PC-9 (cell line): ENCODE results near the gene GLS. TPM values are rescaled to one million over a fixed set of nuclear protein-coding genes. Genes with fewer than 3 reads are reported as not detected.

Experiments
- BruUV-seq: library from RNA; stranded (reverse); fragments of 400-500 nt; replicated peaks from 2 replicates; lab custom pipeline; 2021; lab: Mats Ljungman, UMichigan
- CTCF ChIA-PET: fragments of 300-600 bp; sonication (Branson Sonifier 250); formaldehyde crosslinking; loops from one replicate; lab custom pipeline; 2022; ENCODE audit warnings: antibody characterized with exemption; lab: Charles Lee
- POLR2A ChIA-PET: fragments of 300-600 bp; sonication (Branson Sonifier 250); formaldehyde crosslinking; loops from one replicate; lab custom pipeline; 2022; ENCODE audit warnings: antibody characterized with exemption; ENCODE audit not compliant: unreplicated experiment; lab: Charles Lee
- DNase-seq, 2 experiments: peaks; one replicate each; pipeline versions ENCODE4 v3.0.0 to v3.0.0-alpha.2; 2015 to 2022; ENCODE audit warnings: mixed read lengths in 1 of 2
- H2AFZ ChIP-seq: fragments of 200-600 bp; sonication (generic); 2 replicates; pipeline ENCODE4 v1.8.1; 2017; ENCODE audit warnings: antibody characterized with exemption
- H3F3A ChIP-seq: fragments of 200-600 bp; sonication (generic); 2 replicates; pipeline ENCODE4 v1.8.1; 2017; ENCODE audit warnings: antibody characterized with exemption, mild to moderate bottlenecking, low read depth; ENCODE audit not compliant: insufficient read depth
- H3K27ac ChIP-seq: fragments of 200-600 bp; sonication (generic); 2 replicates; pipeline ENCODE4 v1.6.1; 2016; ENCODE audit warnings: mixed run types
- H3K27me3 ChIP-seq: fragments of 200-600 bp; sonication (generic); 2 replicates; pipeline ENCODE4 v1.6.1; 2016; ENCODE audit warnings: low read depth, mixed run types; ENCODE audit not compliant: insufficient read depth
- H3K36me3 ChIP-seq: fragments of 200-600 bp; sonication (generic); 2 replicates; pipeline ENCODE4 v1.6.1; 2016; ENCODE audit warnings: low read depth, mixed run types
- H3K4me1 ChIP-seq: fragments of 200-600 bp; sonication (generic); replicated peaks from 2 replicates; pipeline ENCODE4 v1.6.1; 2016; ENCODE audit warnings: mixed run types; ENCODE audit not compliant: insufficient read depth
- H3K4me2 ChIP-seq: fragments of 200-600 bp; sonication (generic); 2 replicates; pipeline ENCODE4 v1.6.1; 2017; ENCODE audit warnings: mixed run types
- H3K4me3 ChIP-seq: fragments of 200-600 bp; sonication (generic); 2 replicates; pipeline ENCODE4 v1.6.1; 2016; ENCODE audit warnings: mixed run types
- H3K79me2 ChIP-seq: fragments of 200-600 bp; sonication (generic); 2 replicates; pipeline ENCODE4 v1.6.1; 2017; ENCODE audit warnings: low read depth, mixed run types
- H3K9me2 ChIP-seq: fragments of 200-600 bp; sonication (generic); 2 replicates; pipeline ENCODE4 v1.8.1; 2017; ENCODE audit warnings: mild to moderate bottlenecking; ENCODE audit not compliant: insufficient read depth
- H3K9me3 ChIP-seq: fragments of 200-600 bp; sonication (generic); 2 replicates; pipeline ENCODE4 v1.8.1; 2016; ENCODE audit warnings: low read depth; ENCODE audit not compliant: insufficient read depth
- H4K20me1 ChIP-seq: fragments of 200-600 bp; sonication (generic); 2 replicates; pipeline ENCODE4 v1.8.1; 2017; ENCODE audit not compliant: insufficient read depth
- CTCF ChIP-seq: fragments of 200-600 bp; sonication (generic); conservative IDR thresholded peaks from 2 replicates; pipeline ENCODE4 v1.6.1; 2017; ENCODE audit warnings: mixed run types, antibody characterized with exemption, mild to moderate bottlenecking, moderate library complexity
- EZH2 ChIP-seq: fragments of 200-600 bp; sonication (generic); IDR thresholded peaks from 2 replicates; pipeline ENCODE4 v1.8.0; 2017; ENCODE audit warnings: antibody characterized with exemption, low read depth
- intact Hi-C: fragments of 100-400 bp; cut with micrococcal nuclease; formaldehyde crosslinking; loops from one replicate; pipeline ENCODE4 v1.10.0; 2022; ENCODE audit not compliant: unreplicated experiment
- total RNA-seq: library from RNA; stranded (reverse); gene quantifications from 2 replicates; pipeline ENCODE4 v1.2.3, GENCODE V29; 2021

Gene GLS
- total RNA-seq, 1 experiment from 2014 or later, result 68.5 TPM

- Histone ChIP-seq H3F3A (peaks cover 23% of the 10 kb centered on the region; the same call in 1 of the 2 replicates), H3K9me2 (no peaks in the 10 kb centered on the region), H3K4me2 (peak overlapping the region; percentile 76), H3K9me3 (no peaks in the 10 kb centered on the region; the same call in 1 of the 2 replicates), H3K36me3 (peaks cover 16% of the 10 kb centered on the region; the same call in 1 of the 2 replicates), H2AFZ (no peak overlapping the region), H3K27me3 (no peaks in the 10 kb centered on the region), H4K20me1 (no peaks in the 10 kb centered on the region), H3K79me2 (peaks cover 7% of the 10 kb centered on the region; the same call in 1 of the 2 replicates), H3K4me1 (peaks cover 87% of the 10 kb centered on the region), H3K4me3 (peak overlapping the region; percentile 55; the same call in 1 of the 2 replicates), H3K27ac (peak overlapping the region; percentile 100)
- BruUV-seq, result TSS peak; percentile 90
- intact Hi-C loops, result loop anchor here (2.0 kb wide), 1 partner anchor 39 kb away; no protein-coding TSS in a partner anchor
- no peak for TF ChIP-seq EZH2
- no peak for TF ChIP-seq CTCF
- peak; percentile 35 to 90 for DNase-seq
- ChIA-PET POLR2A (interaction anchor here (0.5 to 0.7 kb wide), 4 partner anchors 102 to 673 kb away, joined by 3 to 7 read pairs (median 4); no protein-coding TSS in a partner anchor), CTCF (no interaction called here)
Observed at GRCh38 chr2:190843890-190844699, 36.5 kb upstream of the GLS start.

- POLR2A ChIA-PET, result interaction anchor here (0.7 kb wide), 3 partner anchors 158 to 672 kb away, joined by 4 to 7 read pairs (median 5); no protein-coding TSS in a partner anchor
- no TSS peak for BruUV-seq
- peak overlapping the region; percentile 100 for H3K27ac ChIP-seq
Observed at GRCh38 chr2:190844700-190845401, 35.8 kb upstream of the GLS start.

More at GRCh38 chr2:190844700-190845401, 35.8 kb upstream of the GLS start:
- CTCF ChIA-PET, result no interaction called here
- H2AFZ ChIP-seq, result 0 out of 2 replicates have a peak overlapping the region, but pooled peaks have one; percentile 42
- intact Hi-C loops, result loop anchor here (2.0 kb wide), 1 partner anchor 38 kb away; no protein-coding TSS in a partner anchor
- no peaks in the 10 kb centered on the region for H3K27me3 ChIP-seq
- H3K4me1 ChIP-seq, result peaks cover 84% of the 10 kb centered on the region
- no peaks in the 10 kb centered on the region for H4K20me1 ChIP-seq
- H3K4me3 ChIP-seq, result no peak overlapping the region; the same call in 1 of the 2 replicates
- H3K9me2 ChIP-seq, result no peaks in the 10 kb centered on the region
- H3K9me3 ChIP-seq, result no peaks in the 10 kb centered on the region; the same call in 1 of the 2 replicates
- H3K79me2 ChIP-seq, result peaks cover 7% of the 10 kb centered on the region; the same call in 1 of the 2 replicates
- no peak for DNase-seq
- H3F3A ChIP-seq, result peaks cover 21% of the 10 kb centered on the region; the same call in 1 of the 2 replicates
- no peak for TF ChIP-seq EZH2
- TF ChIP-seq CTCF, result no peak
- H3K36me3 ChIP-seq, result peaks cover 14% of the 10 kb centered on the region; the same call in 1 of the 2 replicates
- peak overlapping the region; percentile 76 for H3K4me2 ChIP-seq
